Measurements from ENCODE around the gene CCDC134. TPM values are rescaled to one million over a fixed set of nuclear protein-coding genes. Genes with fewer than 3 reads are reported as not detected.

CCDC134 gene
- 5.3 and 7.8 TPM in 2 replicates for total RNA-seq

DNA sequence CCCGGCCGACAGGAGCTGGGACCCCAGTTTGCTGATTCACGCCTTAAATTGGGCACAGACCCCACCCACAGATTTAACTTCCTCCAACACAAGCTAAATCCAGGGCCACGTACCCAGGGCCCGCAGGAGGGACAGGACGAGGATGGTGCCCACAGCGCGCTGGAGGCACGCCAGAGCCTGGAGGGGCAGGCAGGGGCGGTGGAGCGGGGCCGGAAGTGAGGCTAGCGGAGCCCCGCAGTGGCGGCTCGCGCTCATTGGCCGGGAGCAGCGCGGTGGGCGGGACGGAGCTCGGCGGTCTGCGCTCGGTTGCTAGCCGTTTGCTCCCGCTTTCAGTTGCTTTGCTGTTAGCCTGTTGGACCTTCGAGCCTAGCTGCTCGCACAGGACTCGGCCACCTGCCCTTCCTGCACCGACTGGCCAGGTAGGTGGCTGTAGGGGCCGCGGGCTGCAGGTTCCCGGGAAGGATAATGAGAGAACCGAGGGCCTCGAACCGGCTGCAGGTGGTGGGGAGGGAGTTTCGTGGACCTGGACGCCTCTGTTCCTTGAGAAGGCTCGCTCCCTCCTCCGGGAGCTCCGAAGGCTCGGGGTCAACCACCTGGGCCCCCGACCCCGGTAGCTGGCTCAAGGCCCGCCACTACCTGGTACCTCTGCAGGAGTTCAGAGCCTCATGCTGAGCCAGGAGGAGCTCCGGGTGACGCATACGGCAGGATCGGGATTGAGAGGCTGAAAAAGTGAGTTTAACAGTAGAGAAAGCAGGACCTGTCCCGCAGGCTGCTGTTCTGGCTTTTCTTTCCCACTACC lies at the start of gene CCDC134:
CCDC134 (plus strand) TSS at position 332 of the 799 bp plus-strand sequence. CDS start 8,212 bp downstream, outside the sequence.

DNA sequence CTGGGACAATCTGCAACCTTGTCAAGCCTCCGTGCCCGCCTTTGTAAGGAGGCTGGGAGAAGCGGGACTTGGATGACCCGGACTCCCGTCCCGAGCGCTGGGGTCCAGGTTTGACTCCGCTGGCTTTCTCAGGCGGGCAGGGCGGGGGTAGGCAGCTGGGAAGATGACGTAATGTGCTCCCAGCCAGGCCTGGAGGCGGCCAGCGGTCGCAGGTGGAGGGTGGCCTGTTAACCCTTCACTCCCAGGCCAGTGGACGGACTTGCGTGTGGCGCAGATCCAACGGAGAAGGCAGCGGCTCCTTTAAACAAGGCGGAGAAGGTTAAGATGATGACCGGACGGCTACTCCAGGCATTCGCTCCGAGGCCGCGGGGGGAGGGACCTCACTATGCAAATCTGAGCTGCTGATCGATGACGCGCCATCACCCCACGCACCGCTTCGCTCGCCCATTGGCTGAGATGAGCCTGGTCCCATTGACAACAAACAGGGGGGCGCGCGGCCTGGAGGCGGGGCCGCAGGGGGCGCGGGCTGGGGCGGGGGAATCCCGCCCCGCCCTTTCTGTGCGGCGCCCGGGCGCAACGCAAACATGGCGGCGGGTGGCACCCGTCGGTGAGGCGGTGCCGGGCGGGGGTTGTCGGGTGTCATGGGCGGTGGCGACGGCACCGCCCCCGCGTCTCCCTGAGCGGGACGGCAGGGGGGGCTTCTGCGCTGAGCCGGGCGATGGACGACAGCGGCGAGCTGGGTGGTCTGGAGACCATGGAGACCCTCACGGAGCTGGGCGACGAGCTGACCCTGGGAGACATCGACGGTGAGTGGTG lies 32.3 kb downstream of the CCDC134 start, which contains the start of gene SREBF2:
SREBF2 (plus strand) TSS at position 553 of the 816 bp plus-strand sequence; CDS start at position 719, 166 bp downstream.

Other genes with a start within 250 kb of the CCDC134 start
- not detected in 2 replicates for gene CSDC2, start 239.7 kb upstream of the CCDC134 start, total RNA-seq
- gene PMM1, start 210.8 kb upstream of the CCDC134 start, total RNA-seq, result 7.3 and 9.8 TPM in 2 replicates
- 49.4 and 53.1 TPM in 2 replicates for gene DESI1, start 179.6 kb upstream of the CCDC134 start, total RNA-seq
- 431 and 469 TPM in 2 replicates for gene XRCC6, start 179.4 kb upstream of the CCDC134 start, total RNA-seq
- 161 and 168 TPM in 2 replicates for gene SNU13, start 111.8 kb upstream of the CCDC134 start, total RNA-seq
- 0.54 and 2.2 TPM in 2 replicates for gene MEI1, start 101.2 kb upstream of the CCDC134 start, total RNA-seq
- gene SREBF2, start 32.4 kb downstream of the CCDC134 start, total RNA-seq, result 59.4 and 60.4 TPM in 2 replicates
- gene SHISA8, start 114.4 kb downstream of the CCDC134 start, total RNA-seq, result not detected in 2 replicates
- 0.15 and 0.20 TPM in 2 replicates for gene TNFRSF13C, start 126.1 kb downstream of the CCDC134 start, total RNA-seq
- 33.7 and 41.1 TPM in 2 replicates for gene CENPM, start 146.5 kb downstream of the CCDC134 start, total RNA-seq
- not detected in 2 replicates for gene SEPTIN3, start 168.8 kb downstream of the CCDC134 start, total RNA-seq
- 0.07 TPM in 1 of 2 replicates, not detected in the other for gene WBP2NL, start 198.1 kb downstream of the CCDC134 start, total RNA-seq

Data from mammary microvascular endothelial cell (primary cell).